ENCODE results near the gene CYP2J2.
"Not testable (repeated sequence)": the region's sequence is repeated elsewhere in the genome, so short reads cannot be mapped to it uniquely, and the experiment has no call there.

CYP2J2 gene

GRCh38 chr1:59926381-59927123 is at the start of gene CYP2J2:
Gene CYP2J2, minus strand, starts transcription at chr1:59926773. Its CDS starts 27 bp downstream, at chr1:59926746.
- Histone ChIP-seq H3K36me3 (ENCODE audit: control insufficient read depth, insufficient read depth, low read length) (no peaks in the 10 kb centered on the region), H3K9me3 (ENCODE audit: control insufficient read depth, low read length) (no peaks in the 10 kb centered on the region), H3K4me2 (ENCODE audit: low read length) (peak within 1 kb of the TSS; percentile 62), H3K9ac (no peak within 1 kb of the TSS), H2AFZ (peak within 1 kb of the TSS; percentile 23), H3K79me2 (no peaks in the 10 kb centered on the region), H3K4me3 (ENCODE audit: low read depth, low read length) (peak within 1 kb of the TSS; percentile 38), H3K4me1 (no peaks in the 10 kb centered on the region), H3K27me3 (ENCODE audit: control insufficient read depth, insufficient read depth, low read length) (no peaks in the 10 kb centered on the region), H3K27ac (no peak within 1 kb of the TSS)
- TF ChIP-seq CTCF (IDR thresholded peaks at IDR 0.05), result no peak

GRCh38 chr1:59973719-59974118 is 47.1 kb upstream of the CYP2J2 start:
- TF ChIP-seq CTCF (IDR thresholded peaks at IDR 0.05), result no peak
- Histone ChIP-seq H3K79me2 (no peaks in the 10 kb centered on the region), H3K27ac (no peak overlapping the region), H3K9ac (no peak overlapping the region), H3K9me3 (ENCODE audit: control insufficient read depth, low read length) (no peaks in the 10 kb centered on the region), H3K36me3 (ENCODE audit: control insufficient read depth, insufficient read depth, low read length) (no peaks in the 10 kb centered on the region), H3K4me1 (no peaks in the 10 kb centered on the region), H2AFZ (no peak overlapping the region), H3K27me3 (ENCODE audit: control insufficient read depth, insufficient read depth, low read length) (no peaks in the 10 kb centered on the region), H3K4me2 (ENCODE audit: low read length) (no peak overlapping the region), H3K4me3 (ENCODE audit: low read depth, low read length) (no peak overlapping the region)

GRCh38 chr1:59972216-59972927 is 45.8 kb upstream of the CYP2J2 start:
- H3K9ac ChIP-seq, result no peak overlapping the region
- no peaks in the 10 kb centered on the region for H3K79me2 ChIP-seq
- H3K4me1 ChIP-seq, result no peaks in the 10 kb centered on the region
- no peak overlapping the region for H3K4me3 ChIP-seq (ENCODE audit: low read depth, low read length)
- H3K4me2 ChIP-seq (ENCODE audit: low read length), result no peak overlapping the region
- no peak overlapping the region for H3K27ac ChIP-seq
- no peak overlapping the region for H2AFZ ChIP-seq
- H3K36me3 ChIP-seq (ENCODE audit: control insufficient read depth, insufficient read depth, low read length), result no peaks in the 10 kb centered on the region
- H3K27me3 ChIP-seq (ENCODE audit: control insufficient read depth, insufficient read depth, low read length), result no peaks in the 10 kb centered on the region
- H3K9me3 ChIP-seq (ENCODE audit: control insufficient read depth, low read length), result no peaks in the 10 kb centered on the region
- TF ChIP-seq CTCF (IDR thresholded peaks at IDR 0.05), result no peak

- Histone ChIP-seq H3K27ac (no peak overlapping the region), H3K9me3 (ENCODE audit: control insufficient read depth, low read length) (no peaks in the 10 kb centered on the region), H3K27me3 (ENCODE audit: control insufficient read depth, insufficient read depth, low read length) (no peaks in the 10 kb centered on the region), H3K9ac (no peak overlapping the region), H3K4me3 (ENCODE audit: low read depth, low read length) (no peak overlapping the region), H3K4me2 (ENCODE audit: low read length) (no peak overlapping the region), H3K4me1 (no peaks in the 10 kb centered on the region), H2AFZ (peak overlapping the region; percentile 17), H3K36me3 (ENCODE audit: control insufficient read depth, insufficient read depth, low read length) (no peaks in the 10 kb centered on the region), H3K79me2 (no peaks in the 10 kb centered on the region)
- peak; percentile 64 for TF ChIP-seq CTCF (IDR thresholded peaks at IDR 0.05)
Measured at GRCh38 chr1:59971464-59971911, 44.9 kb upstream of the CYP2J2 start.

GRCh38 chr1:59969542-59970175 is 43.1 kb upstream of the CYP2J2 start:
- not testable (repeated sequence) for H3K36me3 ChIP-seq (ENCODE audit: control insufficient read depth, insufficient read depth, low read length); H3K9ac ChIP-seq; H3K27ac ChIP-seq; H3K4me3 ChIP-seq (ENCODE audit: low read depth, low read length); H3K27me3 ChIP-seq (ENCODE audit: control insufficient read depth, insufficient read depth, low read length); H3K4me2 ChIP-seq (ENCODE audit: low read length); H2AFZ ChIP-seq; H3K4me1 ChIP-seq; H3K79me2 ChIP-seq; H3K9me3 ChIP-seq (ENCODE audit: control insufficient read depth, low read length)

- H3K4me1 ChIP-seq; H3K4me2 ChIP-seq (ENCODE audit: low read length); H3K79me2 ChIP-seq; H3K36me3 ChIP-seq (ENCODE audit: control insufficient read depth, insufficient read depth, low read length); H3K27ac ChIP-seq; H3K4me3 ChIP-seq (ENCODE audit: low read depth, low read length); H3K27me3 ChIP-seq (ENCODE audit: control insufficient read depth, insufficient read depth, low read length); H3K9ac ChIP-seq; H2AFZ ChIP-seq; H3K9me3 ChIP-seq (ENCODE audit: control insufficient read depth, low read length): not testable (repeated sequence)
Measured at GRCh38 chr1:59968746-59969145, 42.2 kb upstream of the CYP2J2 start.
